GM12864 (cell line): ENCODE results near the gene WT1.
"Not testable (repeated sequence)": the region's sequence is repeated elsewhere in the genome, so short reads cannot be mapped to it uniquely, and the experiment has no call there.

Experiments used
- DNase-seq: peaks from one replicate; pipeline ENCODE4 v3.0.0-alpha.2; 2011; ENCODE audit warnings: low read depth
- H3K4me3 ChIP-seq: 2 replicates; pipeline ENCODE4 v1.5.1; 2011; ENCODE audit warnings: mild to moderate bottlenecking, low read depth, low read length, control low read depth
- TF ChIP-seq, protein P1 (sequence below): IDR thresholded peaks from 2 replicates; pipeline ENCODE4 v1.5.1; 2011; ENCODE audit warnings: low read depth, mild to moderate bottlenecking, moderate library complexity, low read length, control low read depth, inconsistent platforms; ENCODE audit errors: missing control alignments

WT1 gene

DNA sequence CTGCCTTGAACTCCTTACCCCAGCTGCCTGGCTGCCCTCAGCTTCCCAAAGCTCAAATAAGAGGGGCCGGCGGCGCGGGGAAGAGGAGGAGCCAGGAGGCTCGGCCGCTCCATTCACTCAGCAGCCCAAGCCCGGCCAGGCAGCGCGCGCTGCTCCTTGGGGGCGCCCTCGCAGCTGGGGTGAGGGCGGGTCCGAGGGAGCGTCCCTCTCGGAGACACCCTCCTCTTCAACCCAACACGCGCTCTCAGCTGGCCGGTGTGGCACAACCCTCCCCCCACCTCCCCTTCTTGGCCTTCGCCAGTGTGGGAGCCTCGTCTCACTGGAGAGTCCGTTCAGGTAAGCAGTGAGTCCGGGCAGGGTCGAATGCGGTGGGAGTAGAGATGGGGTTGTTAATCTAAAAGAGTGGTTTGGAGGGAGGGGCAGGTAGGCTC lies at the start of gene WT1:
TSS of gene WT1 (minus strand) at position 29 of the 431 bp plus-strand sequence.
- DNase-seq, result no peak
- TF ChIP-seq, protein P1, sequence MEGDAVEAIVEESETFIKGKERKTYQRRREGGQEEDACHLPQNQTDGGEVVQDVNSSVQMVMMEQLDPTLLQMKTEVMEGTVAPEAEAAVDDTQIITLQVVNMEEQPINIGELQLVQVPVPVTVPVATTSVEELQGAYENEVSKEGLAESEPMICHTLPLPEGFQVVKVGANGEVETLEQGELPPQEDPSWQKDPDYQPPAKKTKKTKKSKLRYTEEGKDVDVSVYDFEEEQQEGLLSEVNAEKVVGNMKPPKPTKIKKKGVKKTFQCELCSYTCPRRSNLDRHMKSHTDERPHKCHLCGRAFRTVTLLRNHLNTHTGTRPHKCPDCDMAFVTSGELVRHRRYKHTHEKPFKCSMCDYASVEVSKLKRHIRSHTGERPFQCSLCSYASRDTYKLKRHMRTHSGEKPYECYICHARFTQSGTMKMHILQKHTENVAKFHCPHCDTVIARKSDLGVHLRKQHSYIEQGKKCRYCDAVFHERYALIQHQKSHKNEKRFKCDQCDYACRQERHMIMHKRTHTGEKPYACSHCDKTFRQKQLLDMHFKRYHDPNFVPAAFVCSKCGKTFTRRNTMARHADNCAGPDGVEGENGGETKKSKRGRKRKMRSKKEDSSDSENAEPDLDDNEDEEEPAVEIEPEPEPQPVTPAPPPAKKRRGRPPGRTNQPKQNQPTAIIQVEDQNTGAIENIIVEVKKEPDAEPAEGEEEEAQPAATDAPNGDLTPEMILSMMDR, result no peak
- no peak within 1 kb of the TSS for H3K4me3 ChIP-seq

DNA sequence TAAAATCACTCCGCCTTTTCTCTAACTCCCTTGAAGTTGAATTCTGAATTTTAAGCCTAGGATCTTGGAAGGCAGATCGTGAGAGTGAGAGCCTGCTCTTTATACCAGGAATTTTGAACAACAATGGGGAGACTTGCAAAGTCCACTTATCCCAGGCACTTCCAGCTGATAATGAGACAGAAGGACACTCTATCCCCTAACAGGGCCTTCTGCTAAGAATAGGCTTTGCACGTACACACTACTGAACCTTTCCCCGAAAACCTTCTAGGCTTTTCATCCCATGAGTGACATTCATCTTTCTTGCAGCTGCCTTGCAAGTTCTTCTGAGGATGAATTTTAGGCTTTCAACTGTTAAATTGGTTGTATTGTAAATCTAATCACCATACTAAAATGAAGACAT lies 44.0 kb upstream of the WT1 start:
- DNase-seq, result no peak
- TF ChIP-seq, protein P1, result no peak
- no peak overlapping the region for H3K4me3 ChIP-seq

DNA sequence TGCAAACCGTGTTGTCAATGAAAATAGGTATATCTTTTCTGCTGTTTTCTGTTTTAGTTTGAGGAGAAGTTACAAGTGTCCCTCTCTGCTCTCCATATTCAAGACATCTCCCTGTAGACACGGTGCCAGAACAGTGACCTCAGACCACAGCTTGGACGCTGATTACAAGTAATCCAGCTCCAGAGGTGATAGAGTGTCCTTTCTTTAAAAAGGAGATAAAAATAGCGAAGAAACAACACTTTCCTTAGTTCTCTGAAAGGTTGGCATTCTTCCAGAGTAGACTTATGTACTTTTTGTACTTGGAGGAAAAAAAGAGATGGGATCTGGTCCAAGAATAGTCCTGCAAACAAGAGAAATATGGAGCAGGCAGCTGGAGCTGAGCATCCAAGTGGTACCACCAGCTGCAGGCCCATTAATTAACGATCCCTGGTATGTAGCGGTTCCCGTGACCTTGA lies 43.0 kb upstream of the WT1 start:
- DNase-seq, result no peak
- TF ChIP-seq, protein P1, result no peak
- H3K4me3 ChIP-seq, result no peak overlapping the region

DNA sequence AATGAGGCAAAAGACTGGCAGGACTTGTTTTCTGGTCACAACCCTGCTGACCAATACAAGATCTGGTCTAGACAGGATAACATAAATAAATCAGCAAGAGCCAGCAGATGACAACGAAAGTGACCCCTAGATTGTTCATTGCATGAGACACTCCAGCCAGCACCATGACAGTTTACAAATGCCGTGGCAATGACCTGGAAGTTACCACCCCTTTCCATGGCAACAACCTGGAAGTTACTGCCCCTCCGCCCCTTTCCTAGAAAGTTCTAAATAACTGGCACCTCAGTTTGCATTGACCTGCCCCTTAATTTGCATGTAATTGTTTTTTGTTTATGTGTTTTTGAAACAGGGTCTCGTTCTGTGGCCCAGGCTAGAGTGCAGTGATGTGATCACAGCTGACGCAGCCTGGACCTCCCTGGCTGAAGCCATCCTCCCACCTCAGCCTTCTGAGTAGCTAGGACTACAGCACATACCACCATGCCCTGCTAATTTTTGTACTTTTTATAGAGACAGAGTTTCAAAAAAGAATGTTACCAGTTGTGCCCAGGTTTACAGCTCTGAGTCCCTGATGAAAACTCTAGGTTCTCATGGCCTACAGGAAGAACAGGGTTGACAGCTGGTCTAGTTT lies 38.1 kb upstream of the WT1 start:
- no peak overlapping the region for H3K4me3 ChIP-seq
- DNase-seq, result no peak
- TF ChIP-seq, protein P1, result no peak

DNA sequence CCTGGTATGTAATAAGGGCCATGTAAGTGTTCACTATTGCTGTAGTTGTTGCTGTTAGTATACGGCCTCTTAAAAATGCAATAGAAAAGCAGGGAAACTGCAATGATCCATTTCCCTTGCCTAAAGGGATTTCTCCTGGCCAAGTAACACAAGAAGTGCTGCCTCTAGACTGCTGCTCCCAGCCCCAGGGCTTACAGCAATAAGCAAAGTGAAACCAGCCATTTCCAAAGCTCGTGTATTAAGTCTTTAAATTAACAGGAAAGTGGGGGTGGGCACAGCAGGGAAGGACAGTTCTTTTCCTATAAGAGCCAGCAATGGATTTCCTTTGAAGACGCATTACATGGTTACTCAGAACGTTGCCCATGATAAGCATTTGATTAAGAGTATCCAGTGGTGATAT lies 36.9 kb upstream of the WT1 start:
- no peak overlapping the region for H3K4me3 ChIP-seq
- no peak for DNase-seq
- TF ChIP-seq, protein P1, result no peak

DNA sequence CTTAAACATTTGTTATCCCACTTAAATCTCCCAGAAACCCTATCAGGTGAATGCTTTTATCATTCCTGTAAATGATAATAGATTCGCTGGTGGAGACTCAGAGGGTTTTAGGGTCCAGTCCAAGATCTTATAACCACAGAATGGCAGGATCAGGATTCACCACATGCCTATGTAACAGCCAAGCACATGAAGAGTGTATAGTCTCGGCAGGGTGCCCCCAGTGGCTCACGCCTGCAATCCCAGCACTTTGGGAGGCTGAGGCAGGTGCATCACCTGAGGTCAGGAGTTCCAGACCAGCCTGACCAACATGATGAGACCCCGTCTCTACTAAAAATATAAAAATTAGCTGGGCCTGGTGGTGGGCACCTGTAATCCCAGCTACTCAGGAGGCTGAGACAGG lies 36.2 kb upstream of the WT1 start:
- TF ChIP-seq, protein P1, result peak; percentile 28
- DNase-seq, H3K4me3 ChIP-seq: not testable (repeated sequence)

DNA sequence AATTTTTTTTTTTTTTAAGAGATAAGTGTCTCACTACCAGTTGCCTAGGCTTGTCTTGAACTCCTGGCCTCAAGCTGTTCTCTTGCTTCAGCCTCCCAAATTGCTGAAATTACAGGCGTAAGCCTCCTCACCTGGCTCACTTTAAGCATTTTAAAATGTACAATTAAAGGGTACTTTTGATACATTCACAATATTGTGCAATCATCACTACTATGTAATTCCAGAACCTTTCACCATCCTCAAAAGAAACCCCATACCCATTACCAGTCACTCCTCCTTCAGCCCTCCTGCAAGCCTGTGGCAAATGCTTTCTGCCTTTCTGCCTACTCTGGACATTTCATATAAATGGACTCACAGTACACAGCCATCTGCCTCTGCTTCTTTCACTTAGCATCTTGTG lies 34.5 kb upstream of the WT1 start:
- TF ChIP-seq, protein P1, result no peak
- no peak overlapping the region for H3K4me3 ChIP-seq
- DNase-seq, result no peak
